ENCODE measurements around the gene BSND. TPM values are rescaled to one million over a fixed set of nuclear protein-coding genes. Genes with fewer than 3 reads are reported as not detected.

Gene BSND
- total RNA-seq, 2 donors from 2014 or later: not detected

DNA sequence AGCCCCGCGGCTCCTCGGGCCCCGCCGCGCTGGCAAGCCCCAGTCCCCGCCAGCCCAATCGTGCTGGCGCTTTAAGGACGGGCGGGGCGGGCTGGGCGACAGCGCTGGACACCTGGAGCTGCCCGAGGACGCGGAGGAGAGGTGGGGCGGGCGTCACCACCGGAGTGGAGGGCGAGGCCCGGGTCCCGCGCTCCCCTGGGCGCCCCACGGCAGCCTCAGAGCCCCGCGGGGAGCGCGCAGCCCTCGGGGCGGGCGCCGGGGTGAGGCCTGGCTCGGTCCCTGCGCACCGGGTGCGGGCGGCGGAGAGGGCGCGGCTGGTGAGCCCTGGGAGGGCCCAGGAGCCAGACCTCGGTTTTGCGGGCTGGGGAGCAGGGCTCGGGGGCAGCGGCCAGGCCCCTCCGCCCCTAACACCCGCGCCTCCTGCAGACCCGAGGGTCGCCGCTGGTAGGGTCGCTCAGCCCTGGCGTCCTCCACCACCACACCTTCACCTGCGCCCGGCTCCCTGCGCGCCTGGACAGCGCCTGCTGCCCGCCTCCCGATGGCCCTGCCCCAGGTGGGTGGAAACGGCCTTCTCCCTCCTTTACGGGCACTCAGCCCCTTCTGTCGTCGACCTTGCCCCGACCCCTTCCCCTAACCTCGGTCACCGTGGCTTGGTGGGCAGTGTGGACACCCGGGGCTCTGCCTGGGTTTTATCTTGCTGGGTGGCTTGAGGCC, 18.0 kb upstream of the BSND start, which contains the start of gene TMEM61:
Gene TMEM61 (plus strand): TSS at position 101 of the 714 bp plus-strand sequence. CDS start 438 bp downstream, at position 539.
- ATAC-seq (no peak), DNase-seq (ENCODE audit: low spot score) (no peak)
- H3K4me3 Mint-ChIP-seq: no peak within 1 kb of the TSS
- H3K9me3 Mint-ChIP-seq: no peaks in the 10 kb centered on the region
- H3K27me3 Mint-ChIP-seq: peaks cover 32 to 33% of the 10 kb centered on the region in 2 donors
- H3K27ac Mint-ChIP-seq: no peak within 1 kb of the TSS
- peaks cover 0 to 3% of the 10 kb centered on the region in 2 donors for H3K4me1 Mint-ChIP-seq (ENCODE audit: low read depth in 2 of 2)
- H3K36me3 Mint-ChIP-seq: no peaks in the 10 kb centered on the region

DNA sequence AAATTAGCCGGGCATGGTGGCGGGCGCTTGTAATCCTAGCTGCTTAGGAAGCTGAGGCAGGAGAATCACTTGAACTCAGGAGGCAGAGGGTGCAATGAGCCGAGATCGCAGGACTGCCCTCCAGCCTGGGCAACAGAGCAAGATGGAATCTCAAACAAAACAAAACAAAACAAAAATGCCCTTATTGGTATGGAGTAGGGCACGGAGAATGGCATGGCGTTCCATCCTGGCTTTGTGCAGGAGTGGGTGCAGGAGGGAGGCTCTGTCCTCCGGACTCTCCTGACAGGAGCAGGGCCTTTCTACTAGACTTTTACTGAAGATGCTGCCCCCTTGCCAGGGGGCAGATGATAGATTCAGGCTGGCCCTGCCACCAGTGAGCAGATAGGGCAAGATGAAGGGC, 17.3 kb upstream of the BSND start:
- Mint-ChIP-seq H3K4me1 (ENCODE audit: low read depth in 2 of 2) (peaks cover 0 to 3% of the 10 kb centered on the region in 2 donors), H3K27ac (no peak overlapping the region)

DNA sequence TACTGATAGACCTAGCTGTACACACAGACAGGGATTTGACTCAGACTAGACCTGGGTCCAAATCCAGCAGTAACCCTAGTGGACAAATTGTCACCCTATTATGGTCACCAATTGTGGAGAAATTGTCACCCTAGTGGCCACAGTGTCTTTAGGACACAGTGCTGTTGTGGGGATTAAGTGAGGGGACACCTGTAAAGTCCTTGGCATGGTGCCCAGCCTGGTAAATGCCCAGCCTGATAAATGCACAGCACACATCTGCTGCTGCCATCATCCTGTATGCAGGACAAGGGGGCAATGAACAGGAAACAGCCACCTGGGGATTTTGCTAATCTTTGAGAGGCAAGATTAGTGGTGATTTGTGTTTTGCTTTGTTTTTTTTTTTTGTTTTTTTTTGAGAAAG, 16.0 kb upstream of the BSND start:
- H3K4me1 Mint-ChIP-seq (ENCODE audit: low read depth in 2 of 2): peaks cover 0 to 3% of the 10 kb centered on the region in 2 donors
- no peak for ATAC-seq
- peaks cover 29% of the 10 kb centered on the region in 2 donors for H3K27me3 Mint-ChIP-seq
- no peaks in the 10 kb centered on the region for H3K9me3 Mint-ChIP-seq
- H3K36me3 Mint-ChIP-seq: no peaks in the 10 kb centered on the region
- H3K4me3 Mint-ChIP-seq: no peak overlapping the region
- H3K27ac Mint-ChIP-seq: no peak overlapping the region
- no peak for DNase-seq (ENCODE audit: low spot score)

More for the DNA sequence above, 17.3 kb upstream of the BSND start:
- Mint-ChIP-seq H3K4me3 (no peak overlapping the region), H3K9me3 (no peaks in the 10 kb centered on the region), H3K27me3 (peaks cover 30 to 32% of the 10 kb centered on the region in 2 donors), H3K36me3 (no peaks in the 10 kb centered on the region)
- ATAC-seq (no peak), DNase-seq (ENCODE audit: low spot score) (no peak)

DNA sequence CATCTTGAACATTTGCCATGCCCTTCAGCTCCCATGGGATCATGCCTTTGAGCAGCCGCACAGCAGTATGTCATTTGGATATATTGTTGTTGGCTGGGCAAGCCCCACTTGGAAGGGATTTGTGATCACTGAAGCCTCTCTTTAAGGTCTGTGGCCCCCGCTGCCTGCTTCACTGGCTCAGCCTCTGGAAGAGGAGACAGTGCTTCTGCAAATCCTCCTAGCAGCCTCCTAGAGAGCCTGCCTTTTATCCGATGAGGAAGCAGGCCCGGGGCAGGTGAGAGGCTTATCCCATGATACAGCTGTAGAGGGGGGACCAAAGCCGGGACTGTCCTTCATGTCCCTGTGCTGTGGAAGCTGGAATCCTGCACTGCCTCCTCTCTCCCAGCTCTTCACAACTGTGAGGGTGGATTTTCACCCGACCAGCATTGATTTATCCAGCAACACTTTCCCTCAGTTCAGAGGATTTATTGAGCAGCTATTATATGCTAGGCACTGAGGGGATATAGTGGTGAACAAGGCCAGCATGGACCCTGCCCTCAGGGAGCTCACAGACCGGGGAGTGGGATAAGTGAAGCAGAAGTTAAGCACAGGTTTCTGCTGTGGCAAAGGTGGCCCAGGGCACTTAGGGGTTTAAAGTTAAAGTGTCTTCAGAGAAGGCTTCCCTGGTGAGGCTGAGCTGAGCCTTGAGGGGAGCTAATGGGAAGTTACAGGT, 14.4 kb upstream of the BSND start:
- DNase-seq (ENCODE audit: low spot score) (no peak), ATAC-seq (no peak)
- H3K9me3 Mint-ChIP-seq: no peaks in the 10 kb centered on the region
- H3K27me3 Mint-ChIP-seq: peaks cover 23 to 24% of the 10 kb centered on the region in 2 donors
- H3K27ac Mint-ChIP-seq: no peak overlapping the region
- H3K36me3 Mint-ChIP-seq: no peaks in the 10 kb centered on the region
- H3K4me3 Mint-ChIP-seq: no peak overlapping the region
- H3K4me1 Mint-ChIP-seq (ENCODE audit: low read depth in 2 of 2): no peaks in the 10 kb centered on the region

DNA sequence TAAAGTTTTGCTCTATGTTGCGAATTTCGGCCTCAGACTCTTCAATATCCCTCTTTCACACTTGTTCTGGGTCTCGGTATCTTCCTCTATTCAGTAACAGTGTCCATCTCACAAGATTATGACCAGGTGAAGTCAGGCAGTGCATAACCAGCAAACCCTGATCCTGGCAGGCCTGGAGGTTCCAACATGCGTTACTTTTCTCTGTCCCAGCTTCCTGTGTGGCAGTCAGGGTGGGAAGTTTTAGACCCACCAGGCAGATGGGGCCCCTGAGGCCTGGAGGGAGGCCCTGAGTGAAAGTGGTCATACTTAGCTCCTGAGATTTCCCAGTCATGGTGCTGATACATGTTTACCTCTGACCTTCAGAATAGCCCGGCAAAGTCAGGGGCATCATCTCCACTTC, 13.2 kb upstream of the BSND start:
- DNase-seq (ENCODE audit: low spot score) (no peak), ATAC-seq (no peak)
- H3K4me3 Mint-ChIP-seq: no peak overlapping the region

DNA sequence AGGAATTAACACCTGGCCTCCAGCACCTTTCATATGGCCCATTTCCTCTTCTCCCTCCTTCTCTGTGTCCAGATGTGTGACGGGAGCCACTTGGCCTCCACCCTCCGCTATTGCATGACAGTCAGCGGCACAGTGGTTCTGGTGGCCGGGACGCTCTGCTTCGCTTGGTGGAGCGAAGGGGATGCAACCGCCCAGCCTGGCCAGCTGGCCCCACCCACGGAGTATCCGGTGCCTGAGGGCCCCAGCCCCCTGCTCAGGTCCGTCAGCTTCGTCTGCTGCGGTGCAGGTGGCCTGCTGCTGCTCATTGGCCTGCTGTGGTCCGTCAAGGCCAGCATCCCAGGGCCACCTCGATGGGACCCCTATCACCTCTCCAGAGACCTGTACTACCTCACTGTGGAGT, 12.7 kb upstream of the BSND start:
- no peaks in the 10 kb centered on the region for H3K9me3 Mint-ChIP-seq
- ATAC-seq: no peak
- H3K36me3 Mint-ChIP-seq: no peaks in the 10 kb centered on the region
- no peaks in the 10 kb centered on the region for H3K4me1 Mint-ChIP-seq (ENCODE audit: low read depth in 2 of 2)
- H3K27ac Mint-ChIP-seq: no peak overlapping the region
- H3K4me3 Mint-ChIP-seq: no peak overlapping the region
- H3K27me3 Mint-ChIP-seq: peaks cover 16 to 17% of the 10 kb centered on the region in 2 donors
- no peak for DNase-seq (ENCODE audit: low spot score)

More for the DNA sequence above, 13.2 kb upstream of the BSND start:
- no peaks in the 10 kb centered on the region for H3K9me3 Mint-ChIP-seq
- H3K4me1 Mint-ChIP-seq (ENCODE audit: low read depth in 2 of 2): no peaks in the 10 kb centered on the region
- H3K36me3 Mint-ChIP-seq: no peaks in the 10 kb centered on the region
- H3K27ac Mint-ChIP-seq: no peak overlapping the region
- H3K27me3 Mint-ChIP-seq: peaks cover 17 to 19% of the 10 kb centered on the region in 2 donors

DNA sequence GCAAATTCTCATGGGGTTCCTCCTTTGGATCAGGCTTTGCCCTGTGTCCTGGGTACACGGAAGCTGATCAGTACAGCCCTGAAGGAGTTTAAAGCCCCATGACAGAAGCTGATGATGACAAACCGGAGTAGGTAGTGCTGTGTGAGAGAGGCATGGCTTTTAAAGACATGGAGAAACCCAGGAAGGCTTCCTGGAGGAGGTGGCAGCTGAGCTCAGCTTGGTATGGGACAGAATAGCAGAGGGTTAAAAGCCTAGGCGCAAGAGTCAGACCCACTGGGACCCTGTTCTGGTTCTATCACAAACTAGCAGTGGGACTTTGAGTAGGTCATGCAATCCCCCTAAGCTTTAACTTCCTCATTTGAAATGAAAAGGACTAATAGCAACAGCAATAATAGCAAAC, 12.2 kb upstream of the BSND start:
- Mint-ChIP-seq H3K4me3 (no peak overlapping the region), H3K27me3 (peaks cover 11 to 12% of the 10 kb centered on the region in 2 donors), H3K27ac (no peak overlapping the region), H3K36me3 (no peaks in the 10 kb centered on the region), H3K4me1 (ENCODE audit: low read depth in 2 of 2) (no peaks in the 10 kb centered on the region), H3K9me3 (no peaks in the 10 kb centered on the region)
- no peak for ATAC-seq
- DNase-seq (ENCODE audit: low spot score): no peak

DNA sequence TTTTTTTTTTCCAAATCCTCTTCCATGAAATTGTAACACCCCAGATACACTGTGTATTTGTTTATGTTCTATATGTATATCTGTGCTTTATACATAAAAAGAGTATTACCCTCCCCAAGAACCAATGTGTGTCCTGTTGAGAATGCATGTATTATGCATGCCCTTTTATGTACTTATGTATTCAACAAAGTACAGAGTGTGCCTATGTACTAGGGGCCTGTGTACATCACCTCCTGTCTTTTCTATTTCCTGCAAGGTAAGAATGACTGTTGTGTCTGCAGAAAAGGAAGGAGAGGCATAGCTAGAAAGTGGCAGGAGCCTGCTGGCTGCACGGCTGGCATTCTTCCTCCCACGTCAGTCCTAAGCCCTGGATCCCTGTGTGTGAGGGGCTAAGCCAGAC, 11.3 kb upstream of the BSND start:
- no peaks in the 10 kb centered on the region for H3K36me3 Mint-ChIP-seq

DNA sequence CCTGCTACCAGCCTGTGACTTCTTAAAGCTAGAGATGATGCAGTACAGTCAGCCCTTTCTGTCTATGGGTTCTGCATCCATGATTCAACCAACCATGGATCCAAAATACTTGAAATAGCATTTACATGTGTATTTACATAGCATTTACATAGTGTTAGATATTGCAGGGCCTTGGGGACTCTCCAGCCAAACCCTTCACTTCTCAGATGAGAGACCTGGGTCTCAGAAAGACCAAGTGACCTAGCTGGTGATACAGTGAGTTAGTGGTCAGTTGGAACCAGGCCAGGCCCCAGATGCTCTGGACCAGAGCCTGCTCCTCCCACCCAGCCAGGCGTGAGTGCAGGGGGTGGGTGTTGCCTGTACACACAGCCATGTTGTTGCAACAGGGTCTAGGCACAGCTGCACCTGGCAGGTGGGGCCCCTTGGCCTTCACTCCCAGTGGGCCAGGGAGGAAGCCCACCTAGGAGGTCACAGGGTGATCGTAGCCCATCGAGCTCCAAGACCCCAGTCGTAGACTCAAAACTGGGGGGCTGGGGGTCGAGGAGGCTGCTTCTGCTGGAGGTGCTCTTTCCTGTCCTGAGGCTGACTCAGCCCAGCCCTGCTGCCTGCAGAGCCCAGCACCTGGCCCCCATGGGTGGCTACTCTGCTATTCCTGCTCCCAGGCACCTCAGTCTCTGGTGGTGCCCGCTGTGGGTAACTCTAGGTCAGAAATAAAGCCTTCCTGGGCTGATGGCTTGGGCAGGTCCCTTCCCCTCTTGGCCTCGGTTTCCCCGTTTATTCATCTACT, 10.6 kb upstream of the BSND start:
- no peak overlapping the region for H3K27ac Mint-ChIP-seq
- H3K4me3 Mint-ChIP-seq: no peak overlapping the region
- H3K27me3 Mint-ChIP-seq: peaks cover 8 to 9% of the 10 kb centered on the region in 2 donors
- no peak for ATAC-seq
- H3K9me3 Mint-ChIP-seq: no peaks in the 10 kb centered on the region
- no peaks in the 10 kb centered on the region for H3K4me1 Mint-ChIP-seq (ENCODE audit: low read depth in 2 of 2)
- DNase-seq (ENCODE audit: low spot score): no peak
- no peaks in the 10 kb centered on the region for H3K36me3 Mint-ChIP-seq

More for the DNA sequence above, 11.3 kb upstream of the BSND start:
- Mint-ChIP-seq H3K9me3 (no peaks in the 10 kb centered on the region), H3K4me1 (ENCODE audit: low read depth in 2 of 2) (no peaks in the 10 kb centered on the region), H3K27ac (no peak overlapping the region), H3K4me3 (no peak overlapping the region), H3K27me3 (peaks cover 9% of the 10 kb centered on the region in 2 donors)
- DNase-seq (ENCODE audit: low spot score) (no peak), ATAC-seq (no peak)

DNA sequence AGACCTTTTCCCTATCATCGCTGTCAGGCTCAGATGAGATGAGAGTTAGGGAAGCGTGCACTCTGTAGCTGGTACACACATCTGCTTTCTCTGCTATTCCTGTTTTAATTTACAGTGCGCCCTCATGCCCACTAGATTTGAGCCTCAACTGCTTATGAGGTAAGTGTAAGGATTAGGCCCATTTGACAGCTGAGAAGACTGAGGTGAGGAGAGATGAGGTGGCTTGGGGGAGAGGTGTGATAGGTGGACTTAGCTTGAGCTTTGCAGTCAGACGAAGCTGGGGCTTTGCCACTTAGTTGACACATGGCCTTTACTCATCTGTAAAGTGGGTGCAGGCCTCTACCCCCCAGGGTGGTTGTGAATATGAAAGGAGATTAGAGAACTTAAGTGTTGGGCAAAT, 9.8 kb upstream of the BSND start:
- peak in 1 of 2 donors; percentile 29 for ATAC-seq
- no peaks in the 10 kb centered on the region for H3K36me3 Mint-ChIP-seq

DNA sequence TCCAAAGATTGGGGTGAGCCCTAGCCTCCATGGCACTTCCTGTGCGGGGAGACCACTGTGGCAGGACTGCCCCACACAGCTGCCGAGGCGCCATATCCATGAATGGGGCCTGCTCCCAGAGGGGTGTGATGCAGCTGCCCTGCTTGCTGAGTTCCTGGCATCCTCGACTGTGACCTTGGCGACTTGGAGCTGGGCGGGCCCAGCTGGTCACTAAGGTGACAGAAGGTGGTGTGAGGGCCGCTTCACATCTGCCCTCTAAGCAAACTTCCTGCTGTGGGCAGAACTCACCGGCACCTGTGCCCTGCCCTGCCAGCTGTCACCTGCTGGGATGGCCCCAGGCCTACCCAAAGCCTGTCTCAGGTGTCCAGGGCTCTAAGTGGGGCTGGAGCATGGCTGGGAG, 9.3 kb upstream of the BSND start:
- H3K4me1 Mint-ChIP-seq (ENCODE audit: low read depth in 2 of 2): no peaks in the 10 kb centered on the region
- no peak overlapping the region for H3K4me3 Mint-ChIP-seq
- H3K27me3 Mint-ChIP-seq: peaks cover 0 to 2% of the 10 kb centered on the region in 2 donors
- no peak for ATAC-seq
- H3K36me3 Mint-ChIP-seq: no peaks in the 10 kb centered on the region
- H3K27ac Mint-ChIP-seq: no peak overlapping the region
- DNase-seq (ENCODE audit: low spot score): no peak
- H3K9me3 Mint-ChIP-seq: no peaks in the 10 kb centered on the region

More for the DNA sequence above, 9.8 kb upstream of the BSND start:
- Mint-ChIP-seq H3K27ac (no peak overlapping the region), H3K9me3 (no peaks in the 10 kb centered on the region), H3K4me3 (no peak overlapping the region), H3K4me1 (ENCODE audit: low read depth in 2 of 2) (no peaks in the 10 kb centered on the region), H3K27me3 (peaks cover 3 to 4% of the 10 kb centered on the region in 2 donors)
- DNase-seq (ENCODE audit: low spot score): no peak

DNA sequence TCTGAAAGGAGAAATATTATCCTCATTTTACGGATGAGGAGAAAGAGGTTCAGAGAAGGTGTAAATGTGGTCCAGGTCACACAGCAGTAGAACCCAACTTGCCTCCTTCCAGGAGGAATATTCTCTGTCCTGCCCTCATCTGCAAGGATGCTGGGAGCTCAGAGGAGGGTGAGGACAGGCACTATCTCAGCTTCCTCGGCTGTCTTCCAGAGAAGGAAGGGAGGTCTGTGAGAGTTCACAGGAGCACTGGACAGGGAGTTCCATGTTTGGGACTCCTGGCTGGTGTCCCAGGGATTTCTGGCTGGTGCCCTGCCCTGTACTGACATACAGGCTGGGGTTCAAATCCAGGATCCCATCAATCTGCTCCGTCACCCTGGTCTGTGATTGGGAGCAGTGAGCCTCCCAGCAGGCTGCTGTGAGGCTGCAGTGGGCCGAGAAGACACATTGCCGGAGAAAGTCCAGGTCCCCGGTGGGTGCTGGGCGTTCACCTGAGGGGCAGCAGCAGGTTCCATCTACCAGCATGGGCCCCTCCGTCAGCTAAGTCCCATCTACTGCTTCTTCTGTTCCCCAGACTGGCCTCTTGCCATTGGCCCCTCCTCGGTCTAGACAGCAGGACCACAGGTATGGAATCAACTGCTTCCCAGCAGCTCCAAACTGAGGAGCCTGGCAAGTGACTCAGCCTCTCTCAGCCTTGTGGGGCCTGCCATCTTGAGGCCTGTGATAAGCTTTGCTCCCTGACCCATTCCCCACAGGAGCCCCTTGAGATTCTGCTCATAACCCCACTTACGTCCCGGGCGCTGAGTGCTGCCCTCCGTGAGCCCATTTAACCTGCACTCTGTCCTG, 8.5 kb upstream of the BSND start:
- Mint-ChIP-seq H3K36me3 (no peaks in the 10 kb centered on the region), H3K9me3 (no peaks in the 10 kb centered on the region), H3K27me3 (peaks cover 4 to 7% of the 10 kb centered on the region in 2 donors), H3K4me3 (no peak overlapping the region), H3K4me1 (ENCODE audit: low read depth in 2 of 2) (peaks cover 3 to 4% of the 10 kb centered on the region in 2 donors), H3K27ac (no peak overlapping the region)
- no peak for ATAC-seq
- no peak for DNase-seq (ENCODE audit: low spot score)

DNA sequence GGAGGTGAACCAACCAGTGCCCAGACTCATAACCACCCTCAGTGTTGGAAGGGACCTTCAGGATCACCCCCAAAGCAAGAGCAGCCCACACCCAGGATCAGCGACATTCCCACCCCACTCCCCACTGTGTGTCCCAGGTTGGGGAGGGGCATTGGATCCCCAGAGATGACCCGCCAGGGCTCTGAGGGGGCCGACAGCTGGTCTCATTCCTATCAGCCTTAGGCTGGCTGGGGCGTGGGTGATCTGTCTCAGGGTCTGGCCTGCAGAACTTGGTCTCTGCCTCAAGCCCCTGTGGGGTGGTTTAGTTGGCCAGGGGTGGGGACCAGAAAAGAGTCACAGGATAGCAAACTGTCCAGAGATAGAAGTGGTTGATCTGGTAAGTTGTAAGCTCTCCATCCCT, 7.8 kb upstream of the BSND start:
- ATAC-seq: no peak
- no peak for DNase-seq (ENCODE audit: low spot score)
- Mint-ChIP-seq H3K36me3 (no peaks in the 10 kb centered on the region), H3K4me3 (no peak overlapping the region), H3K27me3 (peaks cover 9 to 10% of the 10 kb centered on the region in 2 donors), H3K9me3 (no peaks in the 10 kb centered on the region), H3K4me1 (ENCODE audit: low read depth in 2 of 2) (peaks cover 11 to 12% of the 10 kb centered on the region in 2 donors), H3K27ac (no peak overlapping the region)
